GM13976 (cell line): ENCODE data around the gene COL6A1.

Experiments used
- DNase-seq: peaks from one replicate; pipeline ENCODE4 v3.0.0; 2012; ENCODE audit warnings: low spot score
- CTCF ChIP-seq: IDR thresholded peaks from 2 replicates; pipeline ENCODE4 v1.5.1; 2012; ENCODE audit warnings: borderline replicate concordance, mild to moderate bottlenecking; ENCODE audit not compliant: insufficient read depth; ENCODE audit errors: extremely low read depth, missing control alignments, control extremely low read depth
- in situ Hi-C: fragments of 300-500 bp; cut with MboI; formaldehyde crosslinking; loops from one replicate; pipeline ENCODE4 v1.12.0; 2022; ENCODE audit warnings: low sequenced_read_pairs, mixed read lengths, inconsistent platforms; ENCODE audit not compliant: unreplicated experiment

Gene COL6A1

DNA sequence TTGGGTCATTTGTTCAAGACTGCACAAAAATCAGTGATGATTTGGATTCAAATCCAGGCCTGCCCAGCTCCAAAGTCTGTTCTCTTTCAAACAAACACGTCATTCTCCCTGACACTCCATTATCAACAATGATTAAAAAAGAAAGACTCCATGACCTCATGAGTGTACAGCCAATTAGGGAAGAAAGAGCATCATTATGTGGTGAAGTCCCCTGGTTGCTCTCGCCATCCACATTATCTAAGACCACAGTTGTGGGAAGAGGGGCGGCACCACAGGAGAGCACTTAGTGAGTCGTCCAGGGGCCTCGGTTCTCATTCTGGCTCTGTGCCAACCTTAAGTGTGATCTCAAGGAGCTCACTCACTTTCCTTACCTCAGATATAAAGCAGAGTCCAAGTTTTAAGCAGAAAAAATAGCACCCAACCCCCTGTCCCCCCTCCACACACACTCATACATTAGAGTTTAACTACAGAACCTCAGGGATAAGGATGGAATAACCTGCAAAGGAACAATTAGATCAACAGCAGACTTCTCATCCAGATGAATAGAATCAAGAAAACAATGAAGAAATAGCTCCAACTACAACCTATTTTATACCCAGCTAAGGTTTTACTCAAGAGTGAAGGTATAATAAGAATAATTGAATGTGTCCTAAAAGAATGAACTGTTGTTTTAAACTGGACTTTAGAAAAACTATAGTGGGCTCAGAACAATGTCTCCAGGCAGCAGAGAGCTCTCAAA is 47.8 kb downstream of the COL6A1 start:
- TF ChIP-seq CTCF = no peak
- DNase-seq = no peak
- in situ Hi-C loops = no loop called here

DNA sequence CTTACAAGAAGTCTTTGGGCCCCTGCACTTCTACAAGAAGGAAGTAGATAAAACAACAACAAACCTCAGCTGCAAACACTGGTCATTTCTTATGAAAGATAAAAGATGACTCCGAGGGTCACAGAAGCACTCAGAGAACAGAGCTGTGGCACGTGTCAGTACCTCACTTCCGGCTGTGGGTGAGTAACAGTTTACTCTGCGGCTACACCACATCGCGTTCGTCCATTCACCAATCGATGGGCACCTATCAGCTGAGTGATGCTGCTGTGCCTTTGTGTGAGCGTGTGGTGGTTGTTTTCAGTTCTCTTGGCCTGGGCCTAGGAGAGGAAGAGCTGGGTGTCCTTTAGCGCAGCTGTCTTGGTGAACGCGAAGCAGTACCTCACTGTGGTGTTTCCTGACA is 49.9 kb downstream of the COL6A1 start:
- TF ChIP-seq CTCF = no peak
- DNase-seq = no peak
- in situ Hi-C loops = no loop called here

GRCh38 chr21:46032100-46032499 is 50.5 kb downstream of the COL6A1 start:
- DNase-seq = no peak

GRCh38 chr21:46033410-46034400 is 52.1 kb downstream of the COL6A1 start:
- in situ Hi-C loops = no loop called here
- TF ChIP-seq CTCF = no peak
- no peak for DNase-seq

More at GRCh38 chr21:46032100-46032499, 50.5 kb downstream of the COL6A1 start:
- no peak for TF ChIP-seq CTCF
- in situ Hi-C loops = no loop called here

- DNase-seq = no peak
- in situ Hi-C loops = no loop called here
- TF ChIP-seq CTCF = no peak
Measured at GRCh38 chr21:46035809-46036695, 54.5 kb downstream of the COL6A1 start.
